SK-N-SH (cell line): Measurements from ENCODE around the gene TOM1L2. TPM values are rescaled to one million over a fixed set of nuclear protein-coding genes. Genes with fewer than 3 reads are reported as not detected.

Source experiments
- CTCF ChIA-PET: fragments of 300-600, 350-600 bp; formaldehyde crosslinking; extraction: SDS; loops from one replicate; lab custom pipeline; 2021; lab: Yijun Ruan, JAX
- POLR2A ChIA-PET: fragments of 350-600 bp; sonication (Branson Sonifier 250); formaldehyde crosslinking; extraction: SDS; loops from one replicate; lab custom pipeline; 2020; ENCODE audit warnings: antibody characterized with exemption, inconsistent platforms; lab: Yijun Ruan, JAX
- DNase-seq: peaks from one replicate; pipeline ENCODE4 v3.0.0; 2012
- H2AFZ ChIP-seq: fragments of 200-600 bp; sonication (generic); 2 replicates; pipeline ENCODE4 v1.8.1; 2016; ENCODE audit warnings: antibody characterized with exemption, mild to moderate bottlenecking, low read depth
- H3F3A ChIP-seq: fragments of 200-600 bp; sonication (generic); replicated peaks from 2 replicates; pipeline ENCODE3; 2016; ENCODE audit warnings: antibody characterized with exemption, mild to moderate bottlenecking; ENCODE audit not compliant: insufficient read depth
- H3K27ac ChIP-seq, 2 experiments: fragments of 200-500 bp in 1 of 2; fragments of 200-600 bp in 1 of 2; sonication (Bioruptor generic) in 1 of 2; sonication (generic), shearing (Covaris generic) in 1 of 2; 2 replicates each; pipeline versions ENCODE4 v1.5.1 to v1.6.1; 2014 to 2016; ENCODE audit warnings: low read depth in 2 of 2, inconsistent platforms in 1 of 2, low read length in 1 of 2, mild to moderate bottlenecking in 1 of 2, mixed read lengths in 1 of 2
- H3K27me3 ChIP-seq: fragments of 200-600 bp; sonication (generic), shearing (Covaris generic); 2 replicates; pipeline ENCODE4 v1.6.1; 2016; ENCODE audit warnings: mixed run types; ENCODE audit not compliant: insufficient read depth
- H3K36me3 ChIP-seq, 2 experiments: fragments of 200-500 bp in 1 of 2; fragments of 200-600 bp in 1 of 2; sonication (Bioruptor generic) in 1 of 2; sonication (generic) in 1 of 2; replicated peaks in 1 of 2; 2 replicates each; pipeline versions ENCODE3 to v1.5.1; 2014 to 2016; ENCODE audit warnings: low read length in 1 of 2, mild to moderate bottlenecking in 1 of 2; ENCODE audit not compliant: insufficient read depth in 2 of 2, control insufficient read depth in 1 of 2
- H3K4me1 ChIP-seq, 2 experiments: fragments of 200-500 bp in 1 of 2; fragments of 200-600 bp in 1 of 2; sonication (Bioruptor generic) in 1 of 2; sonication (generic), shearing (Covaris generic) in 1 of 2; 2 replicates each; pipeline versions ENCODE4 v1.5.1 to v1.6.1; 2014 to 2016; ENCODE audit warnings: low read depth in 1 of 2, low read length in 1 of 2, mixed run types in 1 of 2; ENCODE audit not compliant: insufficient read depth in 2 of 2, control insufficient read depth in 1 of 2
- H3K4me2 ChIP-seq: fragments of 200-600 bp; sonication (generic), shearing (Covaris generic); 2 replicates; pipeline ENCODE4 v1.6.1; 2017; ENCODE audit warnings: mixed run types
- H3K4me3 ChIP-seq, 2 experiments: fragments of 200-500 bp in 1 of 2; fragments of 200-600 bp in 1 of 2; sonication (Bioruptor generic) in 1 of 2; sonication (generic), shearing (Covaris generic) in 1 of 2; 2 replicates each; pipeline versions ENCODE4 v1.5.1 to v1.8.1; 2014 to 2016; ENCODE audit warnings: low read depth in 2 of 2, inconsistent platforms in 1 of 2, low read length in 1 of 2, mild to moderate bottlenecking in 1 of 2, mixed read lengths in 1 of 2, moderate library complexity in 1 of 2
- H3K79me2 ChIP-seq: fragments of 200-600 bp; sonication (generic); 2 replicates; pipeline ENCODE4 v1.8.1; 2017; ENCODE audit warnings: mild to moderate bottlenecking; ENCODE audit not compliant: insufficient read depth
- H3K9ac ChIP-seq: fragments of 200-600 bp; sonication (generic); 2 replicates; pipeline ENCODE4 v1.6.1; 2017; ENCODE audit warnings: mixed run types
- H3K9me2 ChIP-seq: fragments of 200-600 bp; sonication (generic); 2 replicates; pipeline ENCODE4 v1.6.1; 2017; ENCODE audit warnings: mixed run types
- H3K9me3 ChIP-seq: fragments of 200-600 bp; sonication (generic); 2 replicates; pipeline ENCODE4 v1.6.1; 2017; ENCODE audit warnings: mixed run types, mild to moderate bottlenecking, moderate library complexity
- H4K20me1 ChIP-seq: fragments of 200-600 bp; sonication (generic); 2 replicates; pipeline ENCODE4 v1.6.1; 2017; ENCODE audit warnings: mild to moderate bottlenecking, mixed run types; ENCODE audit not compliant: insufficient read depth
- IRF3 ChIP-seq: fragments of 150-350 bp; IDR thresholded peaks from 2 replicates; pipeline ENCODE4 v1.6.1; 2016; ENCODE audit warnings: mild to moderate bottlenecking, low read depth, low read length
- NRF1 ChIP-seq: IDR thresholded peaks from 2 replicates; pipeline ENCODE4 v1.6.1; 2012; ENCODE audit warnings: low read depth, mild to moderate bottlenecking, low read length
- RFX5 ChIP-seq: IDR thresholded peaks from 2 replicates; pipeline ENCODE4 v1.6.1; 2012; ENCODE audit warnings: mild to moderate bottlenecking, improper control_type of control experiment, low read length
- SIN3A ChIP-seq: IDR thresholded peaks from 2 replicates; pipeline ENCODE4 v1.6.1; 2012; ENCODE audit warnings: low read depth, mild to moderate bottlenecking, low read length, moderate library complexity, borderline replicate concordance
- USF1 ChIP-seq: IDR thresholded peaks from 2 replicates; pipeline ENCODE4 v1.4.0; 2012; ENCODE audit warnings: low read depth, borderline replicate concordance
- USF2 ChIP-seq: fragments of 150-350 bp; IDR thresholded peaks from 2 replicates; pipeline ENCODE4 v1.6.1; 2017; ENCODE audit warnings: antibody characterized with exemption, low read length, low read depth, borderline replicate concordance
- WGBS: methylation state at CpG from one replicate; pipeline ENCODE4 v1.1.6; 2017; ENCODE audit warnings: low lambda C conversion rate; 5-methylcytosine and 5-hydroxymethylcytosine counted together
- polyA plus RNA-seq, 3 experiments: library from polyadenylated mRNA; depleted of rRNA; stranded (reverse); fragments of >200 nt; gene quantifications; 2 replicates each; pipeline ENCODE4 v1.2.3, GENCODE V29; 2012

TOM1L2 gene
- polyA plus RNA-seq, 1 of the 3 experiments (the other 2 are of a cell fraction): 85.4 TPM

- Histone ChIP-seq H3K27ac (peak overlapping the region in 1 of 2 experiments; percentile 69; a peak in 2 of 4 replicates), H3K27me3 (no peaks in the 10 kb centered on the region), H3K9me2 (no peaks in the 10 kb centered on the region), H3K79me2 (no peaks in the 10 kb centered on the region), H3F3A (peaks cover 6% of the 10 kb centered on the region), H3K36me3 (peaks cover 2 to 63% of the 10 kb centered on the region in 2 experiments), H3K9me3 (no peaks in the 10 kb centered on the region), H3K9ac (no peak overlapping the region), H4K20me1 (no peaks in the 10 kb centered on the region), H3K4me1 (peaks cover 0 to 56% of the 10 kb centered on the region in 2 experiments; a peak in 3 of 4 replicates), H2AFZ (no peak overlapping the region), H3K4me2 (no peak overlapping the region), H3K4me3 (no peak overlapping the region; a peak in 1 of 4 replicates)
- CTCF ChIA-PET: interaction anchor here (0.7 to 5.3 kb wide), 39 partner anchors 10 to 222 kb away, joined by 3 to 72 read pairs (median 5); partner anchors contain the start of gene SREBF1
- no peak for TF ChIP-seq USF2
- 59% methylated on average over 13 of the region's 15 CpGs for WGBS
- DNase-seq: no peak
- POLR2A ChIA-PET: interaction anchor here (0.6 to 1.9 kb wide), 3 partner anchors 25 to 50 kb away, joined by 4 to 8 read pairs (median 4); partner anchors contain the start of gene SREBF1
Measured at GRCh38 chr17:17811381-17812210, 160.6 kb downstream of the TOM1L2 start.

- Histone ChIP-seq H3K4me3 (no peak overlapping the region), H3K36me3 (peaks cover 2 to 65% of the 10 kb centered on the region in 2 experiments), H3K4me2 (no peak overlapping the region), H4K20me1 (no peaks in the 10 kb centered on the region), H3K9me2 (no peaks in the 10 kb centered on the region), H3K79me2 (no peaks in the 10 kb centered on the region), H3K4me1 (peaks cover 0 to 56% of the 10 kb centered on the region in 2 experiments; a peak in 3 of 4 replicates), H3K27me3 (no peaks in the 10 kb centered on the region), H2AFZ (no peak overlapping the region), H3K27ac (no peak overlapping the region; a peak in 1 of 4 replicates), H3K9me3 (no peaks in the 10 kb centered on the region), H3K9ac (no peak overlapping the region), H3F3A (peaks cover 6% of the 10 kb centered on the region)
- ChIA-PET POLR2A (no interaction called here), CTCF (interaction anchor here (0.8 to 5.3 kb wide), 16 partner anchors 9 to 117 kb away, joined by 3 to 72 read pairs (median 16); partner anchors contain the start of gene SREBF1)
- TF ChIP-seq RFX5 (no peak), SIN3A (no peak), IRF3 (no peak), NRF1 (no peak), USF1 (no peak)
- WGBS: 95% methylated on average over 27 of the region's 27 CpGs
- DNase-seq: no peak
Measured at GRCh38 chr17:17810895-17811248, 161.3 kb downstream of the TOM1L2 start.
